ENCODE data around the gene SLC2A5. TPM values are rescaled to one million over a fixed set of nuclear protein-coding genes. Genes with fewer than 3 reads are reported as not detected.

SLC2A5 gene
- total RNA-seq, 1 experiment from 2014 or later: 0.61 TPM

DNA sequence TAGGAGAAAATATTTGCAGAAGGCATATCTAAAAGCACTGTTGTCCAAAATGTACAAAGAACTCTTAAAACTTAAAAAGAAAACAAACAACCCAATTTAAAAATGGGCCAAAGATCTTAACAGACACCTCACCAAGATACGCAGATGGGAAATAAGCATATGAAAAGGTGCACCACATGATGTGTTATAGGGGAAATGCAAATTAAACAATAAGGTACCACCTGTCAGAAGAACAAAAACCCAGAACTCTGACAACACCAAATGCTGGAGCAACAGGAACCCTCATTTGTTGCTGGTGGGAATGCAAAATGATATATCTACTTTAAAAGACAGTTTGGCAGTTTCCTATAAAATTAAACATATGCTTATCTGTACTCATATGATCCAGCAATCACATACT is 18.1 kb downstream of the SLC2A5 start:
- H3K36me3 Mint-ChIP-seq (ENCODE audit: insufficient read depth, unreplicated experiment): no peaks in the 10 kb centered on the region
- no peak overlapping the region for H3K27ac Mint-ChIP-seq (ENCODE audit: low read depth, unreplicated experiment)
- no peak for DNase-seq (ENCODE audit: unreplicated experiment)
- ChIA-PET POLR2A (interaction anchor here (0.7 kb wide), 1 partner anchor 376 kb away, joined by 3 read pairs; no protein-coding TSS in a partner anchor), CTCF (interaction anchor here (0.6 to 1.1 kb wide), 3 partner anchors 29 to 59 kb away, joined by 3 read pairs; no protein-coding TSS in a partner anchor)
- intact Hi-C loops (cut with micrococcal nuclease): no loop called here
- H3K9me3 Mint-ChIP-seq (ENCODE audit: unreplicated experiment): no peaks in the 10 kb centered on the region
- H3K27me3 Mint-ChIP-seq (ENCODE audit: insufficient read depth, unreplicated experiment): no peaks in the 10 kb centered on the region
- TF ChIP-seq, protein P1, sequence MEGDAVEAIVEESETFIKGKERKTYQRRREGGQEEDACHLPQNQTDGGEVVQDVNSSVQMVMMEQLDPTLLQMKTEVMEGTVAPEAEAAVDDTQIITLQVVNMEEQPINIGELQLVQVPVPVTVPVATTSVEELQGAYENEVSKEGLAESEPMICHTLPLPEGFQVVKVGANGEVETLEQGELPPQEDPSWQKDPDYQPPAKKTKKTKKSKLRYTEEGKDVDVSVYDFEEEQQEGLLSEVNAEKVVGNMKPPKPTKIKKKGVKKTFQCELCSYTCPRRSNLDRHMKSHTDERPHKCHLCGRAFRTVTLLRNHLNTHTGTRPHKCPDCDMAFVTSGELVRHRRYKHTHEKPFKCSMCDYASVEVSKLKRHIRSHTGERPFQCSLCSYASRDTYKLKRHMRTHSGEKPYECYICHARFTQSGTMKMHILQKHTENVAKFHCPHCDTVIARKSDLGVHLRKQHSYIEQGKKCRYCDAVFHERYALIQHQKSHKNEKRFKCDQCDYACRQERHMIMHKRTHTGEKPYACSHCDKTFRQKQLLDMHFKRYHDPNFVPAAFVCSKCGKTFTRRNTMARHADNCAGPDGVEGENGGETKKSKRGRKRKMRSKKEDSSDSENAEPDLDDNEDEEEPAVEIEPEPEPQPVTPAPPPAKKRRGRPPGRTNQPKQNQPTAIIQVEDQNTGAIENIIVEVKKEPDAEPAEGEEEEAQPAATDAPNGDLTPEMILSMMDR (IDR thresholded peaks at IDR 0.05; ENCODE audit: unreplicated experiment): no peak
- no TSS peak for BruUV-seq (replicated peaks)
- no peak overlapping the region for H3K4me3 Mint-ChIP-seq (ENCODE audit: unreplicated experiment)
- H3K4me1 Mint-ChIP-seq (ENCODE audit: insufficient read depth, unreplicated experiment): no peaks in the 10 kb centered on the region

DNA sequence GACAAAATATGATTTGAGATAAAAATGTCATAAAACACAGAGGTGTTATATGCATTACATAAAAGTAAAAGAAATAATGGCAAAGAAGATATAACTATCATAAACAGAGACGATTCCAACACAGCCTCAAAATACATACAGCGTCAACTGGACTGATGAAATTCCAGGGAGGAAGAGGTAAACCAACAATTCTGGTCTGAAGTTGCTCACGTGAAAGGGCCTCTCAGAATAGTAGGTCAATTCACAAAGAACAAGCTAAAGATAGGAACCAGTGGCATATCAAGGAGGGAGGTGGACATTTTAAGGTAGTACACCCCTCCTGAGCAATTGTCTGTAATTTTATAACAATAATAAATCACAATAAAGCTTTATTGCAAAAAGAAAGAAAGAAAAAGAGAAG is 18.6 kb downstream of the SLC2A5 start:
- CTCF ChIA-PET: interaction anchor here (0.6 to 0.7 kb wide), 2 partner anchors 8 to 30 kb away, joined by 3 read pairs; no protein-coding TSS in a partner anchor
- POLR2A ChIA-PET: interaction anchor here (0.6 to 0.7 kb wide), 2 partner anchors 30 to 376 kb away, joined by 3 to 4 read pairs; no protein-coding TSS in a partner anchor
- no peak overlapping the region for H3K27ac Mint-ChIP-seq (ENCODE audit: low read depth, unreplicated experiment)
- H3K4me1 Mint-ChIP-seq (ENCODE audit: insufficient read depth, unreplicated experiment): no peaks in the 10 kb centered on the region
- H3K36me3 Mint-ChIP-seq (ENCODE audit: insufficient read depth, unreplicated experiment): no peaks in the 10 kb centered on the region
- no peaks in the 10 kb centered on the region for H3K27me3 Mint-ChIP-seq (ENCODE audit: insufficient read depth, unreplicated experiment)
- DNase-seq (ENCODE audit: unreplicated experiment): no peak
- H3K4me3 Mint-ChIP-seq (ENCODE audit: unreplicated experiment): no peak overlapping the region
- TF ChIP-seq, protein P1 (IDR thresholded peaks at IDR 0.05; ENCODE audit: unreplicated experiment): no peak
- no peaks in the 10 kb centered on the region for H3K9me3 Mint-ChIP-seq (ENCODE audit: unreplicated experiment)
- intact Hi-C loops (cut with micrococcal nuclease): no loop called here
- no TSS peak for BruUV-seq (replicated peaks)

DNA sequence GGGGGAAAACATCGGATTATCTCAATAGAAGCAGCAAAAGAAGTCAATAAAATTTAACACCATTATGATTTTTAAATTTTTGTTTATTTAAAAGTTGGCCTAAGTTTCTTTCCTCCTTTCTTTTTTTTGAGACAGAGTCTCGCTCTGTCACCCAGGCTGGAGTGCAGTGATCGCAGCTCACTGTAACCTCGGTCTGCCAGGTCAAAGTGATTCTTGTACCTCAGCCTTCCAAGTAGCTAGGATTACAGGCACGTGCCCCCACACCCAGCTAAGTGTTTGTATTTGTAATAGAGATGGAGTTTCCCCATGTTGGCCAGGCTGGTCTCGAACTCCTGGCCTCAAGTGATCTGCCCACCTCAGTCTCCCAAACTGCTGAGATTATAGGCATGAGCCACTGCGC is 20.9 kb downstream of the SLC2A5 start:
- Mint-ChIP-seq H3K4me1 (ENCODE audit: insufficient read depth, unreplicated experiment) (no peaks in the 10 kb centered on the region), H3K27ac (ENCODE audit: low read depth, unreplicated experiment) (no peak overlapping the region), H3K4me3 (ENCODE audit: unreplicated experiment) (no peak overlapping the region), H3K27me3 (ENCODE audit: insufficient read depth, unreplicated experiment) (no peaks in the 10 kb centered on the region), H3K36me3 (ENCODE audit: insufficient read depth, unreplicated experiment) (no peaks in the 10 kb centered on the region), H3K9me3 (ENCODE audit: unreplicated experiment) (no peaks in the 10 kb centered on the region)
- no peak for DNase-seq (ENCODE audit: unreplicated experiment)
- ChIA-PET POLR2A (interaction anchor here (0.6 to 0.7 kb wide), 2 partner anchors 358 to 642 kb away, joined by 3 to 4 read pairs; no protein-coding TSS in a partner anchor), CTCF (interaction anchor here (1.2 to 1.6 kb wide), 2 partner anchors 61 to 62 kb away, joined by 3 to 5 read pairs; no protein-coding TSS in a partner anchor)
- intact Hi-C loops (cut with micrococcal nuclease): no loop called here
- BruUV-seq (replicated peaks): no TSS peak
- TF ChIP-seq, protein P1 (IDR thresholded peaks at IDR 0.05; ENCODE audit: unreplicated experiment): no peak

DNA sequence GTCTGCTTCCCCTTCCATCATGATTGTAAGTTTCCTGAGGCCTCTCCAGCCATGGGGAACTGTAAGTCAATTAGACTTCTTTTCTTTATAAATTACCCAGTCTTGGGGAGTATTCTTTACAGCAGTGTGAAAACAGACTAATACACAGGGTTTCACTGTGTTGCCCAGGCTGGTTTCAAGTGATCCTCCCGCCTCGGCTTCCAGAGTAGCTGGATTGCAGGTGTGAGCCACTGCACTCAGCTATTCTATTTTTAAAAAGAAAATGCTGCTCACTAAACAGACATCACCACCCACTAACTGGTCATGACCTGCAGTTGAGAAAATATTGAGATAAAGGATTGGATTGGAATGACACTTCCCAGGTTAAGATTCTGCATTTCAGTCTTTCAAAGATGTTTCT is 22.4 kb downstream of the SLC2A5 start:
- BruUV-seq (replicated peaks): no TSS peak
- no peaks in the 10 kb centered on the region for H3K9me3 Mint-ChIP-seq (ENCODE audit: unreplicated experiment)
- TF ChIP-seq, protein P1 (IDR thresholded peaks at IDR 0.05; ENCODE audit: unreplicated experiment): no peak
- no peaks in the 10 kb centered on the region for H3K36me3 Mint-ChIP-seq (ENCODE audit: insufficient read depth, unreplicated experiment)
- ChIA-PET POLR2A (no interaction called here), CTCF (interaction anchor here (1.0 to 1.6 kb wide), 3 partner anchors 14 to 63 kb away, joined by 3 to 4 read pairs (median 3); no protein-coding TSS in a partner anchor)
- no peak for DNase-seq (ENCODE audit: unreplicated experiment)
- H3K4me3 Mint-ChIP-seq (ENCODE audit: unreplicated experiment): no peak overlapping the region
- no peak overlapping the region for H3K27ac Mint-ChIP-seq (ENCODE audit: low read depth, unreplicated experiment)
- H3K27me3 Mint-ChIP-seq (ENCODE audit: insufficient read depth, unreplicated experiment): no peaks in the 10 kb centered on the region
- intact Hi-C loops (cut with micrococcal nuclease): no loop called here
- no peaks in the 10 kb centered on the region for H3K4me1 Mint-ChIP-seq (ENCODE audit: insufficient read depth, unreplicated experiment)
